HT-29 (cell line): ENCODE results near the gene KCNIP4. TPM values are rescaled to one million over a fixed set of nuclear protein-coding genes. Genes with fewer than 3 reads are reported as not detected.
"Not testable (repeated sequence)": the region's sequence is repeated elsewhere in the genome, so short reads cannot be mapped to it uniquely, and the experiment has no call there.

Experiments
- DNase-seq: peaks from one replicate; pipeline ENCODE4 v3.0.0-alpha.2; 2015; ENCODE audit warnings: low spot score
- total RNA-seq: library from RNA; depleted of rRNA; stranded (reverse); fragments of >200 nt; shearing (Covaris generic); gene quantifications from 2 replicates; pipeline ENCODE4 v1.2.3, GENCODE V29; 2014

KCNIP4 gene
- total RNA-seq, 1 experiment from 2014 or later = not detected

DNA sequence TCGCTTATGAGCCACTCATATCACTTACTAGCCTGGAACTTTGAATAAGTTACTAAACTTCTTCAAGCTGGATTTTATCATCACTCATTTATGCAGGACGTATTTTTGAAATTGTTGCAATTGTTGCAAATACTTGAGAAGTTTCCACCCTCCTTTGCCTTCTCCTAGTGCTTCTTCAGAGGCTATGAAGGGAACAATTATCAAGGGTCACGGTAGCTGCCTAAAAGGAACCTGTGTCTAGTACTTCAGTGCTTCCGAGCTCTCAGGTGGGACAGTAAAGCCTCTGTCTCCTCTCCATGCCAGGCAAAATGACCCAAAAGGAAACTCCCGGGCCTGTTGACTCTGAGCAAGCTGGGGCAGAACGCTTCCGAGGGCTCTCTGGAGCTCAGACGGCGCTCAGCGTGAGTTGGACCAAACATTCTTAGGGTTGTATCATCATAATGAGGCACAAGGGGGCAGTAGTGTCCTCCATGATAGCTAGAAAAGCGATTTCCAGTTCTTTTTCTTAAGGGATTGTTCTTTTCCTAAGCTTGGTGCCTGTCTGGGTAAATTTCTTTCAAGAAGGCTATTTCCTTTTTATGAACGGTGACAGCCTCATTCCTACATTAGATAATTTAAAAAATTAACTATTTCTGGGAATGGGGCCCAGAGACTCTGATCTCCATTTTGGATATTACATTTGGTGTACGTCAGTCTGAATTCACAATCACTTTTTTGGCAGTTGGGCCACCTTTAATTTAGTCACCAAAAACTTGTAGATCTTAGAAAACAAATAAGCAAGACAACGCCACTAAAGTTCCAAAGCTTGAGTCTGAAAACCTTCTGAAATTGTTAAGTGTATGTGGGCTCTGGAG lies 1175.2 kb downstream of the KCNIP4 start:
- peak; percentile 81 for DNase-seq

DNA sequence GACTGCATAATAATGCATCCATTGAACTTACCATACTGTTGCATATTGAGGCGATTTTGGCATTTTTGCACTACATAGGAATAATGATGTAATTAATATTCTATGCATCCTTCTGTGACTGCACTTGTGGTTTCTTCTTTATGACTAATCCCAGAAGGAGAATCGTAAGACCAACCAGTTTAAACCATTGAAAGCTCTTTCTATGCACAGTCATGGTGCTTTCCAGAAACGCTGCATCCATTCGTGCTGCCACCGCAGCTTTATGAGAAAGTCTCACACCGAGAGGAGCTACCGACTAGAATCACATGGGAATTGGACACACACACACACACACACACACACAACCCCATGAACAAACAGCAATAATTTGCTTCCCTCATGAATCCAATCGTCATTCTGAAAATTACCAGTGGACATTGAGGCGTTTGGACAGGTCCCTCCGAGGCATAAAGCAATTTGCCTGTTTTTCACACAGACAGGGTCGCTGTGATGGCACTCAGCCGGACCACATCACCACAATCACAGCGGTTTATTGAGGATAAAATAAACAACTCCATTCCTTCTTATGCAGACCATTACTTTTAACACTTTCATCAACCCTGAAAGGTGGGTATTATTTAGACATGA lies 1184.1 kb downstream of the KCNIP4 start:
- no peak for DNase-seq

DNA sequence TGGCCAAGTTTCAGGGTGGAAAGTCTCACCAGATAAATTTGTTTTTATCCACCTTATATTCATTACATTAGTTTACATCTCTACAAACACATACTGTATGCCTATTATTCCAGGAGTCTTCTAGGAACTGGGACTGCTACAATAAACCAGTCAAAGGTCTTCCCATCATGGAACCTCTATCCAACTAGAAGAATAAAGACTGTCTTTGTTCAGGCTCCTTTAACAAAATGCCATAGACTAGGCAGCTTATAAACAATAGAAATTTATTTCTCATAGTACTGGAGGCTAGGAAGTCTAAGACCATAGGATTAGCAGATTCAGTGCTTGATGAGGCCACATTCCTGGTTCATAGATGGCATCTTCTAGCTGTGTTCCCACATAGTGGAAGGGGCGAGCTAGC lies 1186.7 kb downstream of the KCNIP4 start:
- DNase-seq = no peak

DNA sequence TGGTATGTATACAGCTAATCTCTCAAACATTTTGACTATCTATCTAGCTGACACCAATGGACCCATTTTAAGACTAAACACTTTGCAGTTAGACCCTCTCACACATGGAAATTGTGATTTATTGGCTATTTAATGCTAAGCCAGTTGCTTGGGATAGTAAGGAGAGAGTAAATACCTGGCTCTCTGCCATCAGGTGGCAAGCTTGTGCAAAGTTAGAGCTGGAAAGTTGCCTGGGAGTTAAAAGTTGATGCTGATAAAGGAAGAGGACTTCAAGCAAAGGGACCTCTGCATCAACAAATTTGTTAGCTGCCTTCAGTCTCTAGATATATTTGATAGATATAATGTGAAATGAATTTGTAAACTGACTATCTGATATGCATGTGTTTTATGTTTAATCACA lies 1187.2 kb downstream of the KCNIP4 start:
- no peak for DNase-seq

DNA sequence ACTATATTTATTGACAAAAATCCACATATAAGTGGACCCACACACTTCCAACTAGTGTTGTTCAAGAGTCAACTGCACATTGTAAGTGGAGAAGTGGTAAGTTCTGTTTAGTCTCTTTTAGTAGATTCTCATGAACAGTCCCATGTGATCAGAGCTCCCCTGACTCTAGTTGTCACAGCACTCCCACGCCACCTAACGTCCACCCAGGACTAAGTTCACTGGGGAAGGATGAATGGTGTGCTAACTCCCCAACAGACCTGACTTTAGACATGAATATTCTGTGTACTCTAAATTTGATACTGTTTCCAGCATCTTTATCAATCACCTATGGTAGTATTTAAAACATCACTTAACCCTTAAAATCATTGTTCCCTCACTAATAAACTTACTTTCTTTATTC lies 1188.5 kb downstream of the KCNIP4 start:
- DNase-seq = peak; percentile 48

DNA sequence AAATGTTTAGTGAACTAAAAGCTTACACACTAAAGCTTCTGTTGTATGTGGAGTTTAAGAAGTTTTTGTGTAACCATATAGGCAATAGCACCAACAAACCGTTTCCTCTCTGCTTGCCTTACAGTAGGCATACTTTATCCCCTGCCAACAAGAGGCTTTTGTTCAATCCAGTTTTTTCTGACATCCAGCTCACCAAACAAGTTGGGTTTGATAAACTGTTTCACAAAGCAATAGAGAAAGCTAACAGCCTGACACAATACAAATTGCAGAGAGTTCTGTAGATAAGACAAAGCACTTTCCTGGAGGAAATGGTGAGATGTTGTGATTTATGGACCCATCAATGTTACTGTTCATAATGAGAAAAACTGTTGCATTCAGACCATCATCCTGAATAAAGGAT lies 1194.5 kb downstream of the KCNIP4 start:
- no peak for DNase-seq

DNA sequence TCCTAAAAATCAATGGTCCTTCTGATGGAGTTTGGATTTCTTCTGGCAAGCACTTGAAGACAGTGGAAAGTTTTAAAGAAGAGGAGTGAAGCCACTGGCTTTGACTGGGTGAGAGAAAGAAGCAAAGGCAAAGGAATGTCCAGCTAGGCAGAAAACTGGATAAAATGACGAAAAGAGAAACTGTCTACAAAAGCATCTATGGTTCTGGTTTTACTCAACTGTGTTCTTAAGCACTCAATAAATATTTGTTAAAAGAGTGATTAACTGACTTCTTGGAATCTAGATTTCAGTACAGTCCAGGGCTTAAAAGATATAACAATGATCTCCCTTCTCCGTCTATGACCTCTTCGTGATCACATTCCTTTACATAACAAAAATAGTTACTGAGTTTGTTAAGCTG lies 1195.9 kb downstream of the KCNIP4 start:
- no peak for DNase-seq

DNA sequence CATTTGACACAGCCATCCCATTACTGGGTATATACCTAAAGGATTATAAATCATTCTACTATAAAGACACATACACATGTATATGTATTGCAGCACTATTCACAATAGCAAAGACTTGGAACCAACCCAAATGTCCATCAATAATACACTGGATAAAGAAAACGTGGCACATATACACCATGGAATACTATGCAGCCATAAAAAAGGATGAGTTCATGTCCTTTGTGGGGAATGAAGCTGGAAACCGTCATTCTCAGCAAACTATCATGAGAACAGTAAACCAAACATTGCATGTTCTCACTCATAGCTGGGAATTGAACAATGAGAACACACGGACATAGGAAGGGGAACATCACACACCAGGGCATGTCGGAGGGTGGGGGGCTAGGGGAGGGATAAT lies 1202.6 kb downstream of the KCNIP4 start:
- not testable (repeated sequence) for DNase-seq

DNA sequence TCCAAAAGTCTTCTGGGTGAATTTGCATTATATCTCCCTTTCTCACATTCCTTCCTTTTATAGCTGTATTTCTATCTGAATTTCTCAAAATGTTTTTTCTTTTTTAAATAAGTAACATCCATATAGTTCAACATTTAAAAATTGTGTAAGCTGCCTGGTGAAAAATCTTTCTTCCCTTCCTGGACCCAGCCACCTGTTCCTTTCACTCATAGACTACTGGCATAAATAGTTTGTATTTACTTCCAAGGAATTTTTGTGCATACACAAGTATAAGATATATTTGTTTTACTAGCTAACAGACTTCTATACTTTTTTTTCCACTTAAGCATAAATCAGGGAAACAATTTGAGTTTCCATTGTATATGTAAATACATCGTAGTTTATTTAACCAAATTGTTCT lies 1212.6 kb downstream of the KCNIP4 start:
- DNase-seq = no peak

DNA sequence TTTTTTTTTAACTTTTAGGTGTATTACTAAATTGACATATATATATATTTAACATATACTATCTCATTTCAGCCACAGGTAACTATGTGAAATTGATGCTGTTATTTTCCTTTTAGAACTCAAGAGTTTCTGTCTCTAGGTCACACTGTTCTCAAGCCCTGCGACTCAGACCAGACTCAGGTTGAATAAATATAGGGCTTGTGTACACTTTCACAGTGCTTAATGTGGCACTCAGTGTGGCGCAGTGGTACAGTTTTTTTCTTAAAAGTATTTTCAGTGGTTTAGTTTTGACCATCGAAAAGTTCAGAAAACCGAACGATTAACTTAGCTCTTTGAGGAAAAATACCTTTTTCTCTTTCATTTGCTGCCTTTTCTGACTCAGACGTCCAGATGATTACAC lies 1223.7 kb downstream of the KCNIP4 start:
- no peak for DNase-seq

DNA sequence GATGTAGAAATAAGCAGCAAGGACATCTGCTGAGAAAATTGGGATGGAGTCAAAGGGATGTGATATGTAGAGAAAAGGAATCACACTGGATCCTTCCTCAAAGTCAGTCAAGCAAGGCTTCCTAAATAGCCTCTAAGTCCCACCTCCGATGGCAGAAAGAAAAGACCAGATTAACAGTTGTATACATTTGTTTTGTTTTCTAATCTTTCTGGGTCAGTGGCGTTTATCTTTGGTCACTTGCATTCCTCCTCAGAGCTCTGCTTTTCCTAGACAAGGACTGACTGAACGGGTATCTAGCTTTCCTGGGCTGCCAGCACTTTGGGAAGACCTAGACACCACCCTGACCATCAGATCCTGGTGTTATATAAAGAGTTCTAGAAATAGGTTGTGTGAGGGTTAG lies 1225.1 kb downstream of the KCNIP4 start:
- DNase-seq = no peak

DNA sequence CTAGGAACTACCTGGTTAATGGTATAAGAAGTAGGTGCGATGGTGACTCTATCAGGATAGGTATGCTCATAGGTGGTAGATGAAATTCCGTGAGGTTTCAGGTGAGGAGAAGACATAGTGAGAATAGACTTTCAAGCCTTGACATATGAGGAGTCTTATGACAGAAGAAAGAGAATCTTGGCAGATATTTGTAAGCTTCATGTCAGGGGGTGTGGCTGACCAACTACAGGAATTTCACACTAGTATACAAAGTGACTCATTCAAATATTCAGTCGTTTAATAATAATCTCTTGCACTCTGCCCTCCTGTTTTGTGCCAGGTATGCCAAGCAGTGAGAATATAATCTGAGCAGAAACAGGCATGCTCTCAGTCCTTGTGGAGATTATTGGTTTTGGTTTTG lies 1225.6 kb downstream of the KCNIP4 start:
- no peak for DNase-seq

DNA sequence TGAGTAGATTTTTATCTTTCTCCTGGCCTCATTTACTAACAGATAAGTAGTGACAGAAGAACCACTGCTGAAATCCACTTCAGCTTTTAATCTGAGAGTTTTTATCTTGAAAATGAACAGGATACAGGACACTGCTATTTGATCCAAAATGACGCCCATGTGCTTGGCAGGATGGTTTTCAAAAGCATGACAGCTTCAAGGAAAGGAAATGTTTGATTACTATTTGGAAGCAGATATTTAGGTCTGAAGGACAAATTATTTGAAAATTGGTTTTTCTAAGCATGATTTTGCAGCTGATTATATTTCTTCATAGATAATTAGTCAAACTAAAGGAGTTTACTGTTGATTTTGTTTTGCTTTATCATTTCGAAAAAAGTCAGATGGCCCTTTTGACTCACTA lies 1237.2 kb downstream of the KCNIP4 start:
- no peak for DNase-seq

DNA sequence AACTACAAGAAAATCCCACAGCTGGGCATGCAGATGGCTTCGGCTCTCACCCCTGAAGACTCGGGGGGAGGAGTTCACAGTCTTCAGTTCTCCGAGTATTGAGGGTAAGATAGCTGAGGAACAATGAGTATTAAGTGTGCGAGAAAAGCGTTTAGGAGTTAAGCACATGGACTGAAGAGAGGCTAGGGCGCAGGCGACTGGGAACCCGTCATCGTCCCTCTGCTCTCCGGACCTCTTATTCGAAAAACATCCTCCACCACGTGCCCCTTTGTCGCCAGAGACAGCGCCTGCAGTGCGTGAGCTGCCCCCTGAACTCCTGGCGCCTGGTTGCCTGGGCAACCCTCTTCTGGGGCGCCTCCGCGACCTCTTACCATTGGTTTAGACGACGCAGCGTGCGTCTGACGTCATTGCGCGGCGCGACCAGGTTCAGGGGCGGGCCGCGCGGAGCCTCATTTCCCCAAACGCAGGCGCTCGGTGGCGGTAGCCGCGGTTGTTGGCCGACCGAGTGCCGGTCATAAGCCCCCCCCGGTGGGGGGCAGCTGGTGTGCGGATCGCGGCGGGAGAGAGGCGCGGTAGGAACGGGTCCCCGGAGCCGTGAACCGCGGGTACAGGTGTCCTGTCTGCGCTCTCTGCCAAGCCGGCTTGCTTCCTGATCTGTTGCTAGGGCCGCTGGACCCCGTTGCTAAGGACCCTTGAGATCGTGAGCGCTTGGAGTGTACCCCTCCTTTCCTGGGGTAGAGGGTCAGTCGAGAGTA lies 1248.4 kb downstream of the KCNIP4 start, which contains the start of gene PACRGL:
PACRGL (plus strand) TSS at position 452 of the 755 bp plus-strand sequence. CDS start 4,024 bp downstream, outside the sequence.
- DNase-seq = peak; percentile 94

DNA sequence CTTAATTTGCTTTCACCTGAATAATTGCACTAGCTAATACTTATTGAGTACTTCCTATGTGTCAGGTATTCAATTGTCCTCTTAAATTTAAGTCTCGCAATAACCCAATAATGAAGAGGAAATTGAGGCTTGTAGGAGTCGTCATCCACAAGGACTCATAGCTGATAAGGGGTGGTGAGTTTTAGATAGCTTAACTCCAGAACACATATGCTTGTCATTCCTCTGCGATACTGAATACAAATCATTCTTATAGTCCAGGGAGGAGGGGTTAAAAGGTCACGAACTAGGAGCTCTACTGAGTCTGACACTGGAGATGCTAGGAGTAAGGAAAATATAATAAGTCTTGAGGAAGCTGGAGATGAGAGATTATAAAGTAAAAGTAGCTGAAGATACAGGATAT lies 1249.8 kb downstream of the KCNIP4 start:
- no peak for DNase-seq

DNA sequence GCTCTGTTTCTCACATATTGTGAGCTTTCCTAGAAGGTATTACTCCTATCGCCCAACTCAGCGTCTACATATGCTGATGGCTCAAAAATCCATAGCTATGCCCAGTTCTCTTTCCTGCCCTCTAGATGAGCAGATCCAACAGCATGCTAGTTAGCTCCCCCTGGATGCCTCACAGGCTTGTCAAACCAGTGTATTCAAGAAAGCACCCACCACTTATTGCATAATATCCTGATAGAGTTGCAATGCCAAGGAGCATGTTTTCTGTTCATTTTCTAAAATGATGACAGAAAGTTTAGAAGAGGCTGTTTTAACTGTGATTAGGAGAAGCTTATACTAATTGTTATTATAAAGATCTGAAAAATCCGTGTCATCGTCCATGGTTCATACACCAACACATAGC lies 1250.2 kb downstream of the KCNIP4 start:
- DNase-seq = no peak

DNA sequence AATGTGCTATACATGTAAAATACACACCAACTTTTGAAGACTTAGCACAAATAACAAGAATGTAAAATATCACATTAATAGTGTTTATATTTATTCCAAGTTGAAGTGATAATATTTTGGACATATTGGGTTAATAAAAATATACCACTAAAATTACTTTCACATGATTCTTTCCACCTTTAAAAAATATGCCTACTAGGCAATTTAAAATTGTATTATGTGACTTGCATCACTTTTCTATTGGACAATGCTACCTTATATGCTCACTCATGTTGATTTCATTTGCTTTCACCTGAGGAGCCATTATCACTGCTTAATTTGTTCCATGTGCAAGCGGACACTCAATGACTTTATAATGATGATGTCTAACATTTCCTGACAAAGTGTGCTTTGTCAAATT lies 1251.8 kb downstream of the KCNIP4 start:
- no peak for DNase-seq

DNA sequence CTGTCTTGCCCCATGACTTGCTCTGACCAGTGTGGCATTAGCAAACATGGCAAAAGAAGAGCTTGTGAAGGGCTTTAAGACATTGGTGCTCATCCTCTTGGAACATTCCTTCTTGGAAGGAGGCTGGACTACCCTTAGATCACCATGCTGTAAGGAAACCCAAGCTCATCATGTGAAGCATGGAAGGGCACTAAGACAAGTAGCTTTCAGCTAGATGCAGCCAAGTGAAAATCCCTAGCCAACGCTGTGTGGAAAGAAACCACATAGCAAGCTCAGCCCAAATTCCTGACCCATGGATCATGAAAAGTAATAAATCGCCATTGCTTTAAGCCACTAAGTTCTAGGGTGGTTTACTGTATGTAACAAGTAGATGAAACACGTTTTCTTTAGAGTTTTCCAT lies 1260.7 kb downstream of the KCNIP4 start:
- no peak for DNase-seq

DNA sequence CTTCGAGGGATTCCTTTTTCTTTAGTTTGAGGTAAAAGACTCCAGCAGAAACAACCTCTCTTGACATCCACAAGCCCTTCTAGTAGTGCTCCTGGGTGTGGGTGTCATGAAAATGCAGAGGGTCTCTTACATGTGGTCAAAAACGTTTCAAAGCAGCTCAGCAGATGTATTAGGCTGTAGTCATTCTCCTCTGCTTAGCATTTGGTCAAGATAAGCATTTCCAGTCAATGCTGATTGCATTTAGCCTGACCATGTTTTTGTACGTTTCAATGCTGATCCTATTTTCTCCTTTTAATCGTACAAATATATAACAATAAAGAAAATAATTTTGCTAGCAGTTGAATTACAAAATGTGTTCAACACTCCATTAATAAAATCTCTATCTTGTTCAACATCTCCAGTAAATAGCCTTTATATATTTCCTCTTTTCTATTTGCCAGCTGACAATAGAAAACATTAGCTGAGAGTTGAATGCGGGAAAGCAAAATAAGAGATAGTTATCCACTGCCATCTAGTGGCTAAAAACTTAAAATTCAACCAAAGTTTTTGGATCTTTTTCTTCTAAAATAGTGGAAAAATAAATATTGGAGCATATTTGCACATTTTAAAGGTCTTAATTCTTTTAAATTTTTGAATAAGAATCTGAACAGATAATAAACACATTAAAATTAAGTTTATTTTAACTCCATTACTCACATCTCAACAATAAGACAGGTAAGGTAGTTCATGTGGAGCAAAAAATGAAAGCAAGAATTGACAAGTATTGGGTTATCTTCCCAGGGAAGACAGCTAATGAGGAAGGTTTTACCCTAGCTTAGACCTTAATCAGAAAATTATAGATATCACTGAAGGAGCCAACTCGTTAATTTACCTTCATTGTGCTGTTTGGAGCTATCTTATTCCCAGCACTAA lies 1263.5 kb downstream of the KCNIP4 start:
- peak; percentile 19 for DNase-seq

DNA sequence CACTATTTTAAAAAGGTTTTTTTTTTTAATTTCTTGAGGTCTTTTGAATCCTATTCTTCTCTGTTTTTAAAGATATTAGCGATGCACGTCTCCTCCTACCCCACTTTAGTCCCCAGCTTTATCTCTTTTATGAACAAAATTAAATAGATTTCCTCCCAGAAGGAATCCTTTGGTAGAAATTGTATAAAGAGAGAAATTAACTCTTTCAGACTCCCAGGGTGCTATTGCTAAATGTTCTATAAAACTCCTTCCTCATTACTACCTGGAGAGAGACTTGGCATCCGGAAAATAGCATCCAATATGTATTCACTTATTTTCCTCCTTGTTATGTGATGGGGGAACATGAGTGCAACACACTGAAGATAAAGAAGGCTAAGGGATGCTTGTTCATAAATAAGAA lies 1264.8 kb downstream of the KCNIP4 start:
- DNase-seq = no peak

DNA sequence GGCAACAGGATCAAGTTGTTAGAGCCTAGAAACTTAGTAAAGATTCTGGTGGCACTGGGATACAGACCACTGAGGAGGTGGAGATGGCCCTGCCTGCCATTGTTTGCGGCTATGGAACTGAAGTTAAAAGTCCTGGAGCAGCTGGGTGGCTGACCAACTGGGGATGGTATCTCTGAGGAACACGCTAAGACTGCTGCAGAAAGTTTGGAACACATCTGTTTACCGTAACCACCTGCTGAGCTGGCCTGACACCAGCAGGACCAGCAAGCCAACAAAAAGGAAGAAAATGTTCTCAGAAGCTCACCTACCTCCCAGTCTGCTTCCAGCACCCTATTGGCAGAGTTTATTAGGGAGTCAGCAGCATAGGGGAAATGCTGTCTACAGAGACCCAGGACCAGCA lies 1265.7 kb downstream of the KCNIP4 start:
- DNase-seq = no peak
